SIG-M5 (cell line): ENCODE data around the gene KRTAP5-3.
"Not testable (repeated sequence)": the region's sequence is repeated elsewhere in the genome, so short reads cannot be mapped to it uniquely, and the experiment has no call there.

Experiments
- DNase-seq: peaks from one replicate; lab custom pipeline; 2025; lab: John Stamatoyannopoulos, UW

Gene KRTAP5-3

DNA sequence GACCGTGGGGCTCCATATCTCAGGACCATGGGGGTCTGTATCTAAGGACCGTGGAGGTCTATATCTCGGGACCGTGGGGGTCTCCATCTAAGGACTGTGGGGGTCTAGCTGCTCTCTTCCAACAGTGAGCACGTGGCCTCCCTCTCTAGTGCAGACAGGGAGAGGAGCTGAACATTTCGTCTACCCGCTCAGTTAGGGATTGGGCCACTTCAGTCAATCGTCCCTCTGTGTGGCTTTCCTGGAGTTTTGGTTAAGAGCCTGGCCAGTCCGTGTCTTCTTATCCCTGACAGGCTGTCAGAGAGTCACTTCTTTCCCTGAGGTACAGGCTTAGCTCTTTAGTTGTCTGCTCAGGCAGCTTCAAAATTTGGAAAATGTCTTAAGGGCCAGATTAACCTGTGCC is 26.3 kb downstream of the KRTAP5-3 start:
- DNase-seq: no peak

DNA sequence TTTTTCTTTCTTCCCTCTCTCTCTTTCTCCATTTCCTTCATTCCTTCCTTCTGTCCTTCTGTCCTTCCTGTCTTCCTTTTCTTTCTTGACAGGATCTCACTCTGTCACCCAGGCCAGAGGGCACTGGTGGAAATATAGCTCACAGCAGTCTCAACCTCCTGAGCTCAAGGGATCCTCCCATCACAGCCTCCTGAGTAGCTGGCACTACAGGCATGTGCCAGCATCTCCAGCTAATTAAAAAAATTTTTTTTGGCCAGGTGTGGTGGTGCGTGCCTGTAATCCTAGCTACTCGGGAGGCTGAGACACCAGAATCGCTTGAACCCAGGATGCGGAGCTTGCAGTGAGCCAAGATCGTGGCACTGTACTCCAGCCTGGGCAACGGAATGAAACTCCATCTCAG is 31.4 kb downstream of the KRTAP5-3 start:
- DNase-seq: no peak

DNA sequence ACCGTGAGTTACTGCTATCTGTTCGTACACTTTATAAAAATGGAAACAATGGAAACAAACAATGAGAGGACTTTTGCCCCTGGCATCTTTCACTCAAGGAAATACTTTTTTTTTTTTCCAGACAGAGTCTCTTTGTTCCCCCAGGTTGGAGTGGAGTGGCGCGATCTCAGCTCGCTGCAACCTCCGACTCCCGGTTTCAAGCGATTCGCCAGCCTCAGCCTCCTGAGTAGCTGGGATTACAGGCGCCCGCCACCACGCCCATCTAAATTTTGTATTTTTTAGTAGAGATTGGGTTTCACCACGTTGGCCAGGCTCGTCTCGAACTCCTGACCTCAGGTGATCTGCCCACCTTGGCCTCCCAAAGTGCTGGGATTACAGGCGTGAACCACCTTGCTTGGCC is 32.5 kb downstream of the KRTAP5-3 start:
- DNase-seq: not testable (repeated sequence)

DNA sequence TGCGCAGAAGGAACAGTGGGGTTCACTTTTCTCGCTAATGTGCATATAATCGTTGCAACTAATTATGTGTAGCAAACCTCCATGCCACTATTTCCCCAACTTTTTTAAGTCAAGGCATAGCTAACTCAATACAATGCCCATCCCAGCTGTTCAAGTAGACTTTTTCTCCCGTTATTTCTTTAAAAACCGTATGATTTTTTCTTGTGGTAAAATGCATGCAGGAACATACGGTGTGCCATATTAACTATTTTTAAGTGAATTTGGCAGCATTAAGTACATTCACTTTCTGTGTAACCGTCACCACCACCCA is 33.4 kb downstream of the KRTAP5-3 start:
- DNase-seq: no peak

DNA sequence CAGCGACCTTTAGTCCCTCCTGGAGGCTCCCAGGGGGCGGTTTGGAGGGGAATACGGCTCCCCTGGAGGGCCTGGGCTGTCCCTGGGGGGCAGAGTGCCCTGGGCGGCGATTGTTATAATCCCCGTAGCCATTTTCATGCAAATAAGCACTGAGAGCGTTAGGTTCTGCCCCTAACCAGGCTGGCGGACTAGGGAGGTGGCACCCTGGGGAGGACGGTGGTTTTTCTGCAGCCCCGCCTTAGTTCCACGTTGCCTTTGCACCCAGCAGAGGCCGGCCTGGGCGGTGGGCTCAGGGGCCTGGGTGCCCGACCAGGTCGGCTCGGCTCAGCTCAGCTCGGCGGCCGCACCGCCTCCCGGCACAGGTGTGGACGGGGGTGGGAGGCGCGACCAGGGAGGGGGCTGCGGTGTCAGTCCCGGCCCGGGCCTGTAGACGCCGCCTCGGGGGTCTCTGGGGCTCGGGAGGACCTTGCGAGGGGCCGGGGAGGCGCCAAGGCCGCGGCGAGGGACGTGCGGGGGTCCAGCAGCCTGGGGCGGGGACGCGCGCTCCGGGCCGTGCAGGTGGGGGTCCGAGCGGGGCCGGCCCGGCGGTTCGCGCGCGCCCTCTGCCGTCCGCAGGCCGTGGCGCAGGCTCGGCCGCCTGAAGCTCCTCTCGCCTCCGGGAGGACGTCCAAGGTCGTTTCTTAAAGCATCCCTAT is 33.9 kb downstream of the KRTAP5-3 start:
- peak; percentile 10 for DNase-seq

DNA sequence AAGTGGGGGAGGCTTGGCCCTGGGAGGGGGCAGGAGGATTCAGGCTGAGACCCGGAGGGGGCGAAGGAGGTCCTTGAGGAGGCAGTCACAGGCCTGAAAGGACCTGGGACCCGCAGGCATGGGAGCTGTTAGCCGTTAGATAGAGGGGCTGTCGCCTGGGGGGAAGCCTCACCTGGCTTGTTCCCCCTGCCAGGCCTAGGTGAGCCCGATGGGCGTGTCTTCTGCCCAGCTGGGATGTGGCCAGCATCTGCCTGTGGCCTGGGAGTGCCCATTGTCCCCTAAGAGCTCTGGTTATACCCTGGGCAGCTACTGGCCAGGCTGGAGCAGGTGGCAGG is 34.4 kb downstream of the KRTAP5-3 start:
- no peak for DNase-seq

DNA sequence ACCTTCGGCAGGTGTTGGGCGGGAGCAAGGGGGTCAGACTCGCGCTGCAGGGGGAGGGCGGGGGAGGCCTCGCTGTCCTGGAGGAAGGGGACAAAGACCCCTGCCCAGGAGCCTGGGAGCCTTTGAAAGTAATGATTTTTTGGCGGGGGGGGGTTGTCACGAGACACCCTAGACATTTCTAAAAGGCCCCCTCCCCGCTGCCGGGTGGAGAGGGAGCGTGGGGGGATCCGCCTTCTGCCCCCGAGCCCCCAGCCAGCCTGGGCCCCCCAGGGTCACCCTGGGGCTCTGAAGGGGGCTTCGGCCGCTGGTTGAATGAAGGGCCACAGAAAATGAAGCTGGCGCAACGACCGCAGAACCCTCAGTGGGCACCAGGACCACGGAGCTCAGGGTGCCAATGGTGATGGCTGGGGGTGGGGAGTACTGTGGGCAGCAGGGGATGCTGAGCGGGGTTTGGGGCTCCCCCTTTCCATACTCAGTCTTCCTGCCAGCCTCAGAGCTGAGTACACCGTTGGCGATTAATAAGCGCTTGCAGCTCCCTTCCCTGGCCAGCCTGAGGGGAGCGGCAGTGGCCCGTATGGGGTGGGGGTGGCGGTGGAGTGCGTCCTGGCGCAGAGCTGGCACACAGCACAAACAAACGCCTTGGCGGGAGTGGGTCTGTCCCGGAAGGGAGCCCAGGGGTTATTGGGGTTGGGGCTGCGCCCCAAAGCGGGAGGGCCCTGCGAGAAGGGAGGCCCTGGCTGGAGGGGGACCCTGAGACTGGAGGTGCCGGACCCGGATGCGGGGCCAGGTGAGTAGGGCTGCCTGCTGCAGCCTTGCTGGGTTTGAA is 35.0 kb downstream of the KRTAP5-3 start:
- no peak for DNase-seq

DNA sequence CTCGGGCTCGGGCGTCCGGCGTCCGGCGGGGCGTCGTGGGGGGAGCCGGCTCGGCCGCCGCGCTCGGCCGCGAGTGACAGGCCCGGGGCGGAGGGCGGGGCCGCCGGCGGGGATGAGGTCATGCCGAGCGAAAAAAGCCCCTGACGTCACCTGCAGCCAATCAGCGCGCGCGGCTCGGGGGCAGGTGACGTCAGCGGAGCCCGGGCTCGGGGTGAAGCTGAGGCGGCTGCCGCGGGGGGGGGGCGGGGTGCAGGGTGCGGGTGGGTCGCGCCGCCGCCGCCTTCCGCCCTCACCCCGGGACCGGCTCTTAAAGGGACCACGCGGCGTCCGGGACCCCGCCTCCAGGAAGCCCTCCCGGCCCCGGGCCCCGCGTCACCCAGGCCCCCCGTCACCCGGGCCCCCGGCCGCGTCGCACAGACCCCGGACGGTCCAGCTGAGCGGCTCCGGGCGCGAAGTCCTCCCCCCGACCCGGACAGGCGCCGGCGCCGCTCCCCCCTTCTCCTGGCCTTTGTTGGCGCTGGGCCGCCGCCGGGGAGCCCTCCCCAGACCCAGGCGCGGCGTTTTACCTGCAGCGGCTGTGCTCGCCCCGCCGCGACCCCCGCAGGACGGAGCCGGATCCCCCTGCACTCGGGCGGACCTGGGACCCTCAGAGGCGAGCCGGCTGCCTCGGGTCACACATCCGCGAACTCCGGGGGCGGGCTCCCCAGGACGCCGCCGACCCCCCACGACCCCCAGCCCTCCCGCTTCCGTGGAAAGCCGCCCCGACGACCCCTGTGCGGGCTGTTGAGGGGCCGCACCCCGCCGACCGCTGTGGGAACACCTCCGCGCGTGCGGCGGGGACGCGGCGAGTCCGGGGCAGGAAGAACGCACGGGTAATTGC is 35.8 kb downstream of the KRTAP5-3 start, which contains the start of gene DUSP8:
Gene DUSP8, minus strand, starts transcription at position 75 of the 880 bp plus-strand sequence. CDS start 6,445 bp downstream, outside the sequence.
- DNase-seq: no peak

DNA sequence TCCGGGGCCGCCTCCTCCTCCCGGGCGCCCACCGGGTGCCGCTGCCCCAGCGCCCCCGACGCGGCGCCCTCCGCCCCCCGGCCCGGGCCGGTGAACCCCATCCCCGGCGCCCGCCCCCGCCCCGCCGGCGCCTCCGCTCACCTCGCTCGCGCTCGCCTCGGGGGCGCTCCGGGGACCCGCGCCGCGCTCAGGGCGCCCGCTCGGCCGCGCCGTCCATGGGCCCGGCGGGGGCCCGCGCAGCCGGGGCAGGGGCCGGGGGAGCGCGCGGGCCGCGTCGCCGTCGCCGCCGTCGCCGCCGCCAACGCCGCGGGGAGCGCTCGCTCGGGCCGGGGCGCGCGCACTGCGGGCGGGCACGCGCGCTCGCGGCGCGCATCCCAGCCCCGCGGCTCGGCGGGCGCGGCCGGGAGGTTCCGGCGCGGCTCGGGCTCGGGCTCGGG is 36.5 kb downstream of the KRTAP5-3 start:
- no peak for DNase-seq

DNA sequence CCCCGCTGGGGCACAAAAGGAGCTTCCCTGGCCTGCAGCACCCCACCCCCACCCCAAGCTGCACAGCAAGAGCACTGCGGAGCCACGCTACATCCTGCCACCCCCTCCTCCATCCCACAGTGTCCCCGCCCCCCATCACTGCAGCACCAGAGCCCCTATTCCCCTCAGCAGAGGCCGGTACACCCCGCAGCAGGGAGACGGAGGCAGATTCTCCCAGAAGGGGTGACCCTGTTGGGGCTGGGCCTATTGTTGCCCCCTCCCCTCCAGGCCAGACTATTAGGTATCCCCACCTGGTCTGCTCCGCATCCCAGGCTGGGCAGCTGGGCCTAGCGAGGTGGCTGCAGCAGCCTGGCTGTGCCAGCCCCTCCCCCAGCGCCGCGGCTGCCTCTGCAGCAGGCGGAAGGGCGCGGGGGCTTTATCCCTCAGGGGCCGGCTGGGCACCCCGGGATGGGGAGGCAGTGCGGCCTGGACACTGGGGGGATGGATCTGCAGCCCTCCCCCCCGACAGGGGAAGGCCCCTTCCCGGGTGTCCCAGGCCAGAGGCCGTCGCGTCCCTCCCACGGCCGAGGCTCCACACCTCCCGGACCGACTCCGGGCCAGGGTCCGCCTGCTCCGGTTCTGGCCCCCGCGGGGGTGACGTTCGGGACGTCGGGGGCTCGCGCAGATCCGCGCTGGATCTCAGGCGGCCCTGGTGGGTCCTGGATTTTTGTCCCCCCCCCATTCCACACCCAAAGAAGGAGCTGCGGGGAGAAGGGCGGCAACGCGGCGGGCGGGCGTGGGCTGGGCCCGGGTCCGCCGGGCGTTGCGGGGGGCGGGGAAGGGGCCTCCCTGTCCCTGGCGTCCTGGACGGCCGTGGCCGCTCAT is 37.1 kb downstream of the KRTAP5-3 start:
- DNase-seq: no peak

DNA sequence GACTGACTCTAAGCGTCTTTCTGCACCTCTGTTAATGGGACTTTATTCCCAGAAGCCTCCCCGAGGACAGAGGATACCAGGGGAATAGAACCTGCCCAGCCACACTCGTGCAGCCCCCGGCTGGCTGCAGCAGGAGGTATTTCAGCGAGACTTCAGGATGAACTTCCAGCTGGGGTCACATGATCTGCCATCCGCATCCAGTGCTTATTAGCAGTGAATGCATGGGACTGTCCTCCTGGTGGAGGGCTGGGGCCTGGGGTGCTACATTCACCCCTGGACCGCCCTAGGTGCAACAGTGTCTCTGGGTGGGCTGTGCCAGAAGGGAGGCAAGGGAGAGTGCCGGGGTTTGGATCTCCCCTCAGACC is 37.8 kb downstream of the KRTAP5-3 start:
- DNase-seq: no peak

DNA sequence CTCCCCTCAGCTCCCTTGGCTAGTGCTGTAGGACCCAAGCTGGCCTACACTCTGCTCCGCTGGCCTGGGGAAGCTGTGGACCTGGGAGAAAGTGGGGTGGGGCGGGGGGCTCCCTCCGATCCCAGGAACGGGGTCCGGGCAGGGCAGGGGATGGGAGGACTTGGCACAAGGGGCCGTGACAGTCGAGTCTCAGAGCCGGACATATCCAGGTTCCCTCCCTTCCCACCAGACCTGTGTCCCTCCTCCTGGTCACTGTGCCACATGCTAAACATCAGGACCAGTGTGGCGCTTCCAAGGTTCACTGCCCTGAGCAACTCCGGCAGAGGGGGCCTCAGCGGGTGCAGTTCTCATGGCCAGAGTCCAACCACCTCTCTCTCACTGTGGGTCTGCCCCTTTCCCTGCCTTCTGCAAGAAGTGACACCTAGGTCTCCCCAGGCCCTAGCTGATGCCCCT is 38.2 kb downstream of the KRTAP5-3 start:
- DNase-seq: no peak

DNA sequence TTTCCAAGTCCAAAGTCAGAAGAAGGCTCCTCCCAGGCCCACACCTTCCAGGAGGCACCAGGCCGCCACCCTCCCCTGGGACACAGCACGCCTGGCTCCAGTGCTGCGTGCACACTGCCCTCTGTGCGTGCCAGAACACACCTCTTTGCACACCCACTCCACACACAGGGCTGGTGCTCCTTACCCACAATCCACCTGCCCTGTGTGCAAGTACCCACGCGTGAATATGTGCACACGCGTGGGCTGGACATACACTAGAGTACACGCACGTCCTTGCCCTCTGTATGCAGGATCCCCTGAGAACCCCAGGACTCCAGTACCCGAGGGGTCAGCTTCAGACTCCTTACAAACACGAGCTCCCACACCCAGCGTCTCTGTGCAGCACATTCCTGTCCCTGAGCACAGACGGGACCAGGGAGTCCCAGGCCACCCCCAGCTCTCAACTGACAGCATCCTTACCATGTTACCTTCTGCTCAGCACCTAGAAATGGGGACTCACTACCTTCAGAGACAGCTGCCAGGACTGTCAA is 38.9 kb downstream of the KRTAP5-3 start:
- DNase-seq: no peak

DNA sequence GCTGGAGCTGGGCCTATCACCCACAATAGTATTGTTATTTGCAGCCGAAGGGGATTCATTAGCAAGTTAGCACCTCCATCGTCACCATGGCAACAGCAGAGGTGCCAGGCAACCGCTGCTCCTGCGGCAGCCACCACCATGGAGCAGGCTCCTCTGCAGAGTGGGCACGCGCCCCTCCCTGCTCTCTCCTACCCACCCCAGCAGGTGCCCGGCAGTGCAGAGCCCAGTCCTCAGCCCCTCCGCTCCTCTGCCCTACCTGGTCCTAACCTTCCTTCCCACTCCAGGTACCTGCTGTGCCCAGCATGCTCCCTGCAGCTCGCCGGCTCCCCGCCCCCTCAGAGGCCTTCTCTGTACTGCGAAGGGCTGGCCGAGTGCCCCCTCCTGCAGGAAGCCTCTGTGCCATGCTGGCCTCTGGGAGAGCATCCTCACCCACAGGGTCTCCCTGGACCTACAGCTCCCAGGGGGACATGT is 39.8 kb downstream of the KRTAP5-3 start:
- DNase-seq: no peak

DNA sequence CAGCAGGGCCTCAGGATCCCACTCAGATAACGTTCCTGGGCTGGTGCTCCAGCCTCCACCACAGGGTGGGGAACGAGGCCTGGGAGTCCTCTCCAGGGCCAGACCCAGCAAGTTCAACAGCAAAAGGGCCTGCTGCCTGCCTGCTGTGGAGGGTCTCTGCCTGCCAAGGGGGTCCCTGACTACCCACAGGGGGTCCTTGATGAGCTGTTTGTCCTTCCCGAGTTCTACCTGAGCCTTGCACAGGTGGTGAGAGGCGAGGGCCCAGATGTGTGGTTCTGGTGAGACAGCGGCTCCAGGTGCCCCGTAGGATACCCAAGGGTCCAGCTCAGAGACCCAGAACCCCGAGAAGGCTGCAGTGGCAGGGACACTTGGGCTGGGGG is 40.6 kb downstream of the KRTAP5-3 start:
- no peak for DNase-seq

DNA sequence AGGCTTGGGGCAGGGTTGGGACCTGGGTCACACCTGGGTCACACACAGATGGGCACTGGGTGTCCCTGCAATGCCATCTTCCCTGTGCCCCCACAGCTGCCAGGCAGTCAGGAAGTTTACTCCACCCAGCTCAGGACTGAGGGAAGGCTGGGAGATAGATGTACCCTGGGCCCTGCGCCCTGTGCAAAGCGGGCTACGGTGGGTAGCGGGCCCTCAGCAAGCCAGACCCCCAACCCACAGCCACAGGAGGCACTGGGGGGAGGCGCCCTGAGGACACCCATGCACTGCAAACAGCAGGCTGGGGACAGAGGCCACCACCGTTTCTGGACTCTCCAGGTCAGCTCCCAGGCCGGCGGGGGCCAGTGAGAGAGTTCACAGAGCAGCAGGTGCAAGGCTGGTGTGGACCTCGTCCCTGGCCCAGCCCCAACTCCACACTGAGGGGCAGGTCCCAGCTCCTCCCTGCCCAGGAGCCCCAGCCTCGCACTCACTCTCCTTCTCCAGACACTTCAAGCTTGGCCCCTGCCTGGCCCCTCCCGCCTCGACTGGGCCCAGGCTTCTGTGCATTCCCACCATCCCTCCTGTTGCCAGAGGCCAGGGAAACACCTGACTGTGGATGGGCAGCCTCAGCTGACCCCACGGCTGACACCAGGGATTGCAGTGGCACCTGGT is 41.1 kb downstream of the KRTAP5-3 start:
- no peak for DNase-seq

DNA sequence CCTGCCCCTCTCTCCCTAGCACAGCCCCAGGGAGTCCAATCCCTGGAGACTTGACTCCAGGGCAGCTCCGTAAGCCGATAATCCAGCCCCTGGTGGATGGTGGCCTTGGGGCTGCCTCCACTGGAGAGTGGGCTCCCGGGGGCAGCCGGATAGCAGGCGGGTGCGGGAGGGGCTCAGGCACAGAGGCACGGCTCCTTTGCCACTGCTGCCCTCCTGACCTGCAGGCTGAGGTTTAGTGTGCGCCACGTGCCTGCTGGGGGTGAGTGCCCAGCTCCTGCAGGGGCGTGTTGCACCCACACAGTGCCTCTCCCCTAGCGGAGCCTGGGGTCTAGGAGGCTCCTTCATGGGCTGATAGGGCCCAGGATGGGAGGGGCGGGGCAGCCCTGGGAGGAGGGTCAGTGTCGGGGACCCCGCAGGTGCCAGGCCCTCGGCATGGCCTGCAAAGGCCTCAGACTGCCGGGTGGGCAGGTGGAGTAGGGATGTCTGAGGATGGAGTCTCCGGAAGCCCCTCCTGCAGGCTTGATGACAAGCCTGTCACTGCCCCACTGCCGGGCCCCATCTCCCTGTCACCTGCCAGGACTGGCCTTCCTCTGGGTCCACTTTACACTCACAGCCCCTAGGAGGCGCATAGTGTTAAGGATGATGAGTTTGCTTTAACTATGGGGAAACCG is 41.7 kb downstream of the KRTAP5-3 start:
- DNase-seq: no peak

DNA sequence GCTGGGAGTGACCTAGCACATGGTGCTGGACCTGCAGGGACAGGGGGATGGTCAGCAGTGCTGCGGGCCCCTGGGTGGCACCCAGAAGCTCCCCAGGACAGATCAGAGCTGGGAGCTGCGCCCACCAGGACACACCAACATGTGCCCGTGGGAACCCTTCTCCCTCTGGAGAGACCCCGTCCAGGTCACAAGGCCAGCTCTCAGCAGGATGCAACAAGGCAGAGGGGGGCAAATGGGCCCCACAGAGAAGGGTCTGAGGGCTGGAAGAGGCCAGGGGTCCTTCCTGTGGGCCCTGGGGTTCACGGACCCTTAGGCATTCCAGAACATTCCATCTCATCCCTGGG is 42.4 kb downstream of the KRTAP5-3 start:
- DNase-seq: no peak

DNA sequence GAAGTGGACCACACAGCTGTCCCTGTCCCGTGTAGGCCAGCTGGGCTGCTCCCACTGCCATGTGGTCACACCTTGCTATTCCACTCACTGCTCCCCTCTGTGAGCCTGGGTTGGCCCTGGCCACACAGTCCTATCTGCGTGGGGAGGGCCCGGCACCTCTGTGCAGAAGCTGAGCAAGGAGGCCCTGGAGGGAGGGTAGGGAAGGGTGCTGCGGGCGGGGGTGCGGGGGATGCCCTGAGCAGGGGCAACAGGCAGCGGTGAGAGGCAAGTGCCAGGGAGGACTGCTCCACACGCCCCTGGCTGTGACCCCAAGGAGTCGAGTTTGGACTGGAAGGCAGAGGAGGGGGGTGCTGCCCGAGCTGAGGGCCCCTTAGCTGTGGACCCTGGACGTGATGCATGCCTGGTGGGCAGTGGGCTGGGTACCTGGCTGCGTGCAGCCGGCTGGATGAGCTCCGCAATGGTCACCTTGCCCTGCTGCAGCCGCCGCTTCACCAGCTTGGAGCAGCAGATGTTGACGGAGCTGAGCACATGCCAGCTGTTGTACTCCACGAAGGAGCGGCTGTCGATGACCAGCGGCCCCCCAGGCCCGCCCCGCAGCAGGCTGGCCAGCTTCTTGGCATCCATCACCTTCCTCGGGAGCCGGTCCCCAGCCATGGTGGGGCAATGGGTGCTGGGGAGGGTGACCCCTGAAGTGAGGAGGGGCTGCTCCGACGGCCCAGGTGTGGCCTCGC is 42.9 kb downstream of the KRTAP5-3 start:
- no peak for DNase-seq
